H9 (cell line): ENCODE measurements around the gene VWDE. TPM values are rescaled to one million over a fixed set of nuclear protein-coding genes. Genes with fewer than 3 reads are reported as not detected.

ENCODE experiments used
- DNase-seq: peaks from one replicate; pipeline ENCODE4 v3.0.0-alpha.2; 2017
- H2AFZ ChIP-seq: one replicate; pipeline ENCODE4 v1.6.1; 2013; ENCODE audit warnings: mild to moderate bottlenecking, low read length, control low read depth, moderate library complexity
- H2AK5ac ChIP-seq: 2 replicates; pipeline ENCODE4 v1.6.1; 2013; ENCODE audit warnings: low read length, control low read depth, mixed read lengths; ENCODE audit not compliant: insufficient read length
- H2BK120ac ChIP-seq: one replicate; pipeline ENCODE4 v1.6.1; 2013; ENCODE audit warnings: low read depth, mild to moderate bottlenecking, low read length, control low read depth, inconsistent platforms; ENCODE audit not compliant: poor library complexity, severe bottlenecking
- H2BK12ac ChIP-seq: 2 replicates; pipeline ENCODE4 v1.6.1; 2013; ENCODE audit warnings: low read length, control low read depth, mixed read lengths, low read depth; ENCODE audit not compliant: insufficient read length
- H2BK15ac ChIP-seq: 2 replicates; pipeline ENCODE4 v1.6.1; 2013; ENCODE audit warnings: low read depth, low read length, control low read depth
- H2BK20ac ChIP-seq: one replicate; pipeline ENCODE4 v1.6.1; 2013; ENCODE audit warnings: low read depth, mild to moderate bottlenecking, low read length, control low read depth, inconsistent platforms; ENCODE audit not compliant: poor library complexity, severe bottlenecking
- H2BK5ac ChIP-seq: 2 replicates; pipeline ENCODE4 v1.6.1; 2013; ENCODE audit warnings: low read length, control low read depth, mixed read lengths; ENCODE audit not compliant: insufficient read length
- H3K14ac ChIP-seq: 2 replicates; pipeline ENCODE4 v1.6.1; 2013; ENCODE audit warnings: low read length, control low read depth; ENCODE audit not compliant: insufficient read depth
- H3K18ac ChIP-seq: 2 replicates; pipeline ENCODE4 v1.6.1; 2013; ENCODE audit warnings: low read depth, mild to moderate bottlenecking, mixed read lengths, low read length, control low read depth; ENCODE audit not compliant: insufficient read length
- H3K23ac ChIP-seq: 2 replicates; pipeline ENCODE4 v1.6.1; 2013; ENCODE audit warnings: low read length, control low read depth, mixed read lengths, low read depth; ENCODE audit not compliant: insufficient read length
- H3K23me2 ChIP-seq: 2 replicates; pipeline ENCODE4 v1.6.1; 2013; ENCODE audit warnings: low read depth, mild to moderate bottlenecking, mixed read lengths, low read length, control low read depth; ENCODE audit not compliant: insufficient read length, poor library complexity, severe bottlenecking
- H3K27ac ChIP-seq: 2 replicates; pipeline ENCODE4 v1.5.1; 2013; ENCODE audit warnings: low read length, control low read depth, mixed read lengths, low read depth; ENCODE audit not compliant: insufficient read length
- H3K27me3 ChIP-seq: 2 replicates; pipeline ENCODE4 v1.6.1; 2013; ENCODE audit warnings: low read length, control low read depth, inconsistent platforms; ENCODE audit not compliant: insufficient read depth
- H3K4ac ChIP-seq: 2 replicates; pipeline ENCODE4 v1.6.1; 2013; ENCODE audit warnings: low read depth, mild to moderate bottlenecking, control low read depth, inconsistent platforms, low read length, moderate library complexity
- H3K4me1 ChIP-seq: 2 replicates; pipeline ENCODE4 v1.6.1; 2013; ENCODE audit warnings: low read length, control low read depth, inconsistent platforms; ENCODE audit not compliant: insufficient read depth
- H3K4me2 ChIP-seq: 2 replicates; pipeline ENCODE4 v1.6.1; 2013; ENCODE audit warnings: low read length, control low read depth, mixed read lengths; ENCODE audit not compliant: insufficient read length, insufficient read depth
- H3K56ac ChIP-seq: 2 replicates; pipeline ENCODE4 v1.6.1; 2013; ENCODE audit warnings: low read depth, mild to moderate bottlenecking, mixed read lengths, low read length, control low read depth; ENCODE audit not compliant: insufficient read length
- H3K79me1 ChIP-seq: 2 replicates; pipeline ENCODE4 v1.6.1; 2013; ENCODE audit warnings: low read depth, mild to moderate bottlenecking, moderate library complexity, low read length, control low read depth, inconsistent platforms; ENCODE audit not compliant: insufficient read depth, poor library complexity, severe bottlenecking
- H3K79me2 ChIP-seq: 2 replicates; pipeline ENCODE4 v1.6.1; 2013; ENCODE audit warnings: low read length, control low read depth, inconsistent platforms; ENCODE audit not compliant: insufficient read depth
- H3K9ac ChIP-seq: 2 replicates; pipeline ENCODE4 v1.6.1; 2013; ENCODE audit warnings: low read length, control low read depth, mixed read lengths; ENCODE audit not compliant: insufficient read length; ENCODE audit errors: extremely low read depth
- H3K9me3 ChIP-seq: one replicate; pipeline ENCODE4 v1.6.1; 2013; ENCODE audit warnings: low read depth, low read length, inconsistent platforms; ENCODE audit not compliant: control insufficient read depth
- H3T11ph ChIP-seq: one replicate; pipeline ENCODE4 v1.6.1; 2013; ENCODE audit warnings: mild to moderate bottlenecking, low read length, control low read depth, inconsistent platforms
- H4K20me1 ChIP-seq: one replicate; pipeline ENCODE4 v1.6.1; 2013; ENCODE audit not compliant: control insufficient read depth, insufficient read length, insufficient read depth
- H4K5ac ChIP-seq: 2 replicates; pipeline ENCODE4 v1.6.1; 2013; ENCODE audit warnings: low read depth, mild to moderate bottlenecking, mixed read lengths, low read length, control low read depth; ENCODE audit not compliant: insufficient read length
- H4K8ac ChIP-seq: replicated peaks from 2 replicates; pipeline ENCODE4 v1.6.1; 2013; ENCODE audit warnings: low read length, control low read depth, mixed read lengths, low read depth; ENCODE audit not compliant: insufficient read length
- H4K91ac ChIP-seq: 2 replicates; pipeline ENCODE4 v1.6.1; 2013; ENCODE audit warnings: low read depth, mild to moderate bottlenecking, moderate library complexity, mixed read lengths, low read length, control low read depth; ENCODE audit not compliant: insufficient read length
- H3K27ac Mint-ChIP-seq, 3 experiments: 2 replicates in 2 of 3; 3 replicates in 1 of 3; pipeline ENCODE4 v1.8.0; 2020 to 2021; ENCODE audit warnings: mixed read lengths in 3 of 3, mild to moderate bottlenecking in 1 of 3, moderate library complexity in 1 of 3
- H3K27me3 Mint-ChIP-seq: 2 replicates; pipeline ENCODE4 v1.8.0; 2021; ENCODE audit warnings: low read depth, mild to moderate bottlenecking, moderate library complexity, mixed read lengths
- H3K36me3 Mint-ChIP-seq, 3 experiments: 2 replicates in 2 of 3; 3 replicates in 1 of 3; pipeline ENCODE4 v1.8.0; 2020 to 2021; ENCODE audit warnings: low read depth in 3 of 3, mixed read lengths in 3 of 3; ENCODE audit not compliant: insufficient read depth in 1 of 3
- H3K4me1 Mint-ChIP-seq, 2 experiments: 2 replicates each; pipeline ENCODE4 v1.8.0; 2020; ENCODE audit warnings: mixed read lengths in 2 of 2
- H3K4me3 Mint-ChIP-seq, 2 experiments: 2 replicates in 1 of 2; 3 replicates in 1 of 2; pipeline ENCODE4 v1.8.0; 2020 to 2021; ENCODE audit warnings: mild to moderate bottlenecking in 2 of 2, mixed read lengths in 2 of 2, moderate library complexity in 1 of 2
- H3K9me3 Mint-ChIP-seq, 2 experiments: 2 replicates in 1 of 2; 3 replicates in 1 of 2; pipeline ENCODE4 v1.8.0; 2020; ENCODE audit warnings: mild to moderate bottlenecking in 2 of 2, mixed read lengths in 2 of 2, moderate library complexity in 1 of 2
- WGBS: extraction: QIAGEN DNeasy Blood & Tissue Kit; methylation state at CpG from one replicate; pipeline ENCODE4 v1.1.7; 2013; ENCODE audit warnings: missing lambda C conversion rate, low lambda C conversion rate, mixed read lengths; ENCODE audit not compliant: insufficient read length; ENCODE audit errors: extremely low coverage; 5-methylcytosine and 5-hydroxymethylcytosine counted together
- total RNA-seq: library from RNA; stranded (reverse); gene quantifications from 2 replicates; pipeline ENCODE4 v1.2.1, GENCODE V29; 2021
- TF ChIP-seq, protein P1 (sequence below): fragments of 200-600 bp; sonication (generic); conservative IDR thresholded peaks from 3 replicates; pipeline ENCODE4 v1.8.0; 2021; ENCODE audit warnings: antibody characterized with exemption, mild to moderate bottlenecking

The VWDE gene
- total RNA-seq, 1 experiment from 2014 or later: 18.1 TPM

DNA sequence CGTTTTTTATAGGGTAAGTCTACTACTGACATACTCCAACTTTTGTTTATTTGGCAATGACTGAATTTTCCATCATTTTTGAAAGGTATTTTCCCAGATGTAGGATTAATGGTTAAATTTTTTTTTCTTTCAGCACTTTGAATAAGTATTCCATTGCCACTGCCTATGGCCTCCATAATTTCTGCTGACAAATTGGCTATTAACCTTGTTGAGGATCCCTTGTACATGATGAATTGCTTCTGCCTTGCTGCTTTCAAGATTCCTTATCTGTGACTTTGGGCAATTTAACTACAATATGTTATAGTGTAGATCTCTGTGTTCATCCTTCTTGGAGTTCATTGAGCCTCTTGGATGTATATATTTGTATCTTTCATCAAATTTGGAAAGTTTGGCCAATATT, 21.6 kb upstream of the VWDE start:
- Mint-ChIP-seq H3K4me3 (no peak overlapping the region), H3K27ac (peak overlapping the region; percentile 64 to 98 (median 96); a peak in 5 of 7 replicates), H3K9me3 (peaks cover 45 to 49% of the 10 kb centered on the region in 2 experiments), H3K27me3 (peaks cover 1% of the 10 kb centered on the region; the same call in 1 of the 2 replicates), H3K36me3 (peaks cover 27 to 51% (median 39%) of the 10 kb centered on the region in 3 experiments), H3K4me1 (peaks cover 33 to 42% of the 10 kb centered on the region in 2 experiments)
- Histone ChIP-seq H3K23me2 (no peaks in the 10 kb centered on the region), H4K20me1 (no peaks in the 10 kb centered on the region), H3K27ac (peak overlapping the region; percentile 51), H3T11ph (no peak overlapping the region), H3K4me1 (peaks cover 9% of the 10 kb centered on the region; the same call in 1 of the 2 replicates), H2BK5ac (no peak overlapping the region), H3K9me3 (no peaks in the 10 kb centered on the region), H2BK20ac (no peak overlapping the region), H3K79me1 (no peaks in the 10 kb centered on the region), H3K4me2 (no peak overlapping the region), H3K56ac (no peak overlapping the region), H4K8ac (no peak overlapping the region), H4K91ac (no peak overlapping the region), H4K5ac (no peak overlapping the region), H3K4ac (no peak overlapping the region), H2BK12ac (no peak overlapping the region), H2BK120ac (no peak overlapping the region), H3K23ac (no peak overlapping the region), H2AK5ac (no peak overlapping the region), H2AFZ (no peak overlapping the region), H3K14ac (no peak overlapping the region), H3K9ac (no peak overlapping the region), H3K27me3 (no peaks in the 10 kb centered on the region), H3K18ac (no peak overlapping the region), H2BK15ac (no peak overlapping the region), H3K79me2 (no peaks in the 10 kb centered on the region)
- TF ChIP-seq, protein P1, sequence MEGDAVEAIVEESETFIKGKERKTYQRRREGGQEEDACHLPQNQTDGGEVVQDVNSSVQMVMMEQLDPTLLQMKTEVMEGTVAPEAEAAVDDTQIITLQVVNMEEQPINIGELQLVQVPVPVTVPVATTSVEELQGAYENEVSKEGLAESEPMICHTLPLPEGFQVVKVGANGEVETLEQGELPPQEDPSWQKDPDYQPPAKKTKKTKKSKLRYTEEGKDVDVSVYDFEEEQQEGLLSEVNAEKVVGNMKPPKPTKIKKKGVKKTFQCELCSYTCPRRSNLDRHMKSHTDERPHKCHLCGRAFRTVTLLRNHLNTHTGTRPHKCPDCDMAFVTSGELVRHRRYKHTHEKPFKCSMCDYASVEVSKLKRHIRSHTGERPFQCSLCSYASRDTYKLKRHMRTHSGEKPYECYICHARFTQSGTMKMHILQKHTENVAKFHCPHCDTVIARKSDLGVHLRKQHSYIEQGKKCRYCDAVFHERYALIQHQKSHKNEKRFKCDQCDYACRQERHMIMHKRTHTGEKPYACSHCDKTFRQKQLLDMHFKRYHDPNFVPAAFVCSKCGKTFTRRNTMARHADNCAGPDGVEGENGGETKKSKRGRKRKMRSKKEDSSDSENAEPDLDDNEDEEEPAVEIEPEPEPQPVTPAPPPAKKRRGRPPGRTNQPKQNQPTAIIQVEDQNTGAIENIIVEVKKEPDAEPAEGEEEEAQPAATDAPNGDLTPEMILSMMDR: no peak
- WGBS: no CpG with 5 or more reads among the region's 1 CpG
- no peak for DNase-seq
